Smooth muscle cell of the brain vasculature (primary cell): ENCODE data around the gene MTM1.

ENCODE experiments used
- DNase-seq: peaks from one replicate; pipeline ENCODE4 v3.0.0-alpha.2; 2012; ENCODE audit warnings: low read depth, low spot score

The MTM1 gene

GRCh38 chrX:150568320-150569154, at the start of gene MTM1:
Gene MTM1, plus strand, starts transcription at chrX:150568621. Its CDS starts 23,994 bp downstream, at chrX:150592615.
- DNase-seq: peak; percentile 75

GRCh38 chrX:150522494-150522893, 45.9 kb upstream of the MTM1 start:
- DNase-seq: no peak

DNA sequence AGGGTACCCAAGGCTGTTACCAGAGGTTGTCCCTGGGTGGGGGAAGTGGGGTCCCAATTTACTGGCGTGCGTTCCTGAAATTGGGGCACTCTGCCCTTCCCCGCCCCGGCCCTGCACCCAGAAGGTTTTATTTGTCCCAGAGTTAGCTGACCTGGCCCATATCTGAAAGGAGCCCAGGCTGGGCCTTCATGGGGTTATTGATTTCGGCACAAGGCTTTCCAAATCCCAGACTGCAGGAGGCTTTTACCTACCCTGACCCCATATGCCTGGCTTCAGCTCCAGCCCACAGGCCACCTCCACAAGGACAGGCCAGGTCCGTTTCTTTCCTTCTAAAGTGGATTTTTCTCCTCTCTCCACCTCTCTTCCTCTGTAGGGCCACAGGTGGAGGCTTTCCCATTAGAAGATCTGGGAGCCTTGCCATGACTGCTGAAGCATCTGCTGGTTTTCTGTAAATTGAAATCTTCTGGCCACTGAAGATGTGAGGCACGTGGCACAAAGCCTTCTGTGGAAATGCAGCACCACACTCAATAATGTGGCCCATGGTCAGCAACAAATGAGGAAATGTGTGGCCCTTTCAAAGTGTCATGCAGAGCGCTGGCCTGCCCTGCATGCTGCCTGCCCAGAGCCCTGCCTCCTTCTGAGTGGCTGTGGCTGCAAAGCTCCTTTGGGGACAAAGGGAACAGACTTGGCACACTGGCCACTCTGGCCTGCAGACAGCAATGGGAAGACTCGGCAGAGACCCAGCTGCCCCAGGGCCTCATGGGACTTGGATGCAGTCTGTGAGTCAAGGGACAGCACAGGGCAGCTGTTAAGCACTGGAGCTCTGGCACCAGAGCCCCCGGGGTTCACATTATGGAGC, 43.1 kb upstream of the MTM1 start:
- no peak for DNase-seq

DNA sequence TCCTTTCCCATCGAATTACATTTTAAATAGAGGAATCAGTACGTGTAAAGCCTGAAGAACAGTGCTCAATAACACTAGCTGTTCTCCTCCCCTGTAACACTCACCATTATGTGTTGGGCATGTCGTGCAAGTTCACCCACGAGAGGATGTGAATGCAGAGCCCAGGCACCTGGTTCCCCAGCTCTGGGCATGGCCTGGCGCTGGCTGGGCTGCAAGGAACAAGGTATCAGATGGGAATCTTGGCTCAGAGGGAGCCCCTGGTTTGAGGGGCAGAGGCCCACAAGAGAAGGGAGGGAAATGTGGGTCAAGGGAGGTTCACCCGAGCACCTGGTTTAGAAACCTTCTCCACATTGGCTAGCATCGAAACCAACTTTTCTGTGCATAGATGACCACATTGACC, 41.7 kb upstream of the MTM1 start:
- DNase-seq: no peak

- DNase-seq: no peak
Measured at GRCh38 chrX:150527108-150527507, 41.3 kb upstream of the MTM1 start.

DNA sequence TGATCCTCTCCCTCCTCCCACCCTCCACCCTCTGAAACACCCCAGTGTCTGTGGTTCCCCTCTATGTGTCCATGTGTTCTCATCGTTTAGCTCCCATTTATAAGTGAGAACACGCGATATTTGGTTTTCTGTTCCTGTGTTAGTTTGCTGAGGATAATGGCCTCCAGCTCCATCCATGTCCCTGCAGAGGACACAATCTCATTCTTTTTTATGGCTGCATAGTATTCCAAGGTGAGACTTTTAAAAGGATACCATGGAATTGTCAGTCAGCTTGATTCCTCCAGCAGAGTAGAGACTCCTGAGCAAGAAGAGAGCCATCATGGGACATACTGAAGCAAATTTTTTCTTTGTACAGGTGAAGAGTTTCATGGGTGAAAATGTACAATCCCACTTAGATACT, 38.8 kb upstream of the MTM1 start:
- no peak for DNase-seq

DNA sequence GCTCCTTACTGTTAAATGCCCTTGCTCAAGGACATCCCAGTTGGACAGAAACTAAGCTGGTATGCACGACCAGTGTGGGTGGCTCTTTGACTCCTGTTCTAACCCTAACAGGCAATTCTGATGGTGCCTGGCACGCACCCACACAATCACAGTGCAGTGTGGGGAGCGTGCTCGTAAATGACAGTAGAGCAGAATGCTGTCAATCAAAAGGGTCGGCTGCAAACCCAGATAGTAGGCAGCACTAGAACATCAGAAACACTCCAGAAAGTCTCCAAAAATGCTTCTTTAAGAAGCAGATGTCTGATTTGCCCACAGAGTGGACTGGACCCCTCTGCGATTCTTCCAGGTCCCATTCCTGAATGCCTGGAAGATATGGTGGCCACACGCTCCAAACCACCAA, 37.6 kb upstream of the MTM1 start:
- no peak for DNase-seq

DNA sequence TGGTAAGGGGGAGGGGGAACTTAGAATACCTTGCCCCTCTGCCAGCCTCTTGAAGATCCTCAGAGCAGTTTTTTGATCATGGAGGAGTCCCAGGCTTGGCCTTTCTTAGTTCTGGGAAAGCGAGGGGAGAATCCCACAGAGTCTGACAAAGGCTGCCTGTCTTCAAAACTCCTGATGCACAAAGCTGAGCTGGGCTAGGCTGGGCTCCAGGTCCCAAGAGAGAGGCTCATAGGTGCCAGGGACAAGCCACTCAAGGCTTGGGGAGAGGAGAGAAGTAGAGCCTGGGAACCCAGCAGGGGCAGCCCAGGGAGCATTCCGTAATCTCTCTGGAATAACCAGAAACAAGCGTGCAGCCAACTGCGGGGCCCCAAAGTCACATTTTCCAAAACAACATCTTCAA, 37.0 kb upstream of the MTM1 start:
- DNase-seq: no peak

GRCh38 chrX:150533863-150534262, 34.6 kb upstream of the MTM1 start:
- no peak for DNase-seq

- DNase-seq: no peak
Measured at GRCh38 chrX:150536455-150537116, 31.8 kb upstream of the MTM1 start.

DNA sequence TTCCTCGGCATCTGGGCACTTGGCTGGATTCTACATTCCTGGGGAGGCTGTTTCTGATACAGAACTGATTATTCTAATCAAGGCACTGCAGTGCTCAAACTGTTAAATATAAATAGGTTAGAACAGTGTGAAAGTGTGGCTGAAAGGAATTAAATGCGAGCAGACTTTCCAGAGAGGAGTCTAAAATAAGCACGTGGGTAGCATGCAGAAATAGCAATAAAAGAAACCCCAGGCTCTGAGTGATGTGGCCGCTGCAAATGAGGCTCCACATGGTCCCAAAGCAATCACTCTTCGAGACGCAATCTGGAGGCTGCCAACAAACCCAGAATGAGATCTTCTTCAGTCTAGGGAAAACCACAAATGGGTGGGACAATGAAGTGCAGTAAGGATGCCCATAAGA, 30.6 kb upstream of the MTM1 start:
- DNase-seq: no peak

GRCh38 chrX:150540965-150541364, 27.5 kb upstream of the MTM1 start:
- DNase-seq: no peak

DNA sequence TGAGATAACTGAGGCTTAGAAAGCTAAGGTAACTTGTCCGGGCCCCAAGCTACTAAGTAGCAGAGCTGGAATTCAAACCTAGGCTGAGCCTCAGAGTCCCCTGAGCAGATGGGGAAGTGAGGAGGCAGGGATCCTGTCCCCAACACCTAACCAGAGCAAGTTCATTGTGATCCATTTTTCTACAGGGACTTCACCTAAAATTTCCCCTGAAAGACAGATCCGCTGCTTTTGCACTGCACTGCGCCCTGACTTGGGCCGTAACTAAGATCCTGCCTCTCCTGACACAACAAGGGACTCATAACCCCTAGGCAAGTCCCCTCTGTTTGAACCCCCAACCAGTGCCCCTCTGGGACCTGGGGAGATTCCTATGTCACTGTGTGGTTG, 25.6 kb upstream of the MTM1 start:
- no peak for DNase-seq

GRCh38 chrX:150543230-150544155, 24.9 kb upstream of the MTM1 start:
- no peak for DNase-seq

GRCh38 chrX:150544222-150544787, 24.1 kb upstream of the MTM1 start:
- no peak for DNase-seq

DNA sequence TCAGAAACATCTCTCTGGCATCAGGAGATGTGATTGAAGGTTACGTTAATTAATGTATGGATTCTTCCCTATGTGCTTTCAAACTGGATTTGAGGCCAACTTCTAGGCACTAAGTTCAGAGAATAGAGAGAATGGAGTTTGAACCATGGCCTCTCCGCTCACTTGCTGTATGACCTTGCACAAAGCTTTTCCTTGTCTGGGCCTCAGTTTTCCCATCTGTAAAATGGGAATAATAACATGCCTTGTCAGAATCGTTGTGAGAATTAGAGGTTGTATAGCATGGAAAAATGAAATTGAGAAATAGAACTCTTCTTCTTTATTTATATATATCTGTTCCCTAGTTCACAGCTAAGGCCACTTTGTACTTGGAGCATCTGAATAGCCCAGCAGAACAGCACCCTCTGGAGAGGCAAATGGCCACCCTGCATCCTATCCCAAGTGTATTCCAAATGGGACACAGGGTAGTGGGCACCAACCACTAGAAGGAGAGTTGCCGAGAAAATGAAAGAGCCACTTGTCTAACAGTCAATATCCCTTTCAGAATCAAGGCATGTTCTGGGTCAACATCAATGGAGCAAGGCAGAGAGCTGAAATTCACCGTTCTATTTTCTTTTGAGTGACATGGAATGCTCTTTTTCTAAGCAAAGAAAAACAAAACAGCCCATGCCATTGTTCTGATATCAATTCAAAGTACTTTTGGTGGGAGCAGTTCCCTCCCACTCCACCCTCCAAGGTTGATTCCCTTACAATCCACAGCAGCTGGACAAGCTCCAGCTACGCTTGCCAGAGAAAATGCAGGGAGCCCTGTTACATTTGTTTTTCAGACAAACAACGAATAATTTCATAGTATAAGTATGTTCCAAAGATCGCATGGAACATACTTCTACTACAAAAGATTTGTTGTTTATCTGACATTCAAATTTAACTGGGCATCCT, 23.3 kb upstream of the MTM1 start:
- no peak for DNase-seq

- DNase-seq: no peak
Measured at GRCh38 chrX:150546711-150547153, 21.7 kb upstream of the MTM1 start.

DNA sequence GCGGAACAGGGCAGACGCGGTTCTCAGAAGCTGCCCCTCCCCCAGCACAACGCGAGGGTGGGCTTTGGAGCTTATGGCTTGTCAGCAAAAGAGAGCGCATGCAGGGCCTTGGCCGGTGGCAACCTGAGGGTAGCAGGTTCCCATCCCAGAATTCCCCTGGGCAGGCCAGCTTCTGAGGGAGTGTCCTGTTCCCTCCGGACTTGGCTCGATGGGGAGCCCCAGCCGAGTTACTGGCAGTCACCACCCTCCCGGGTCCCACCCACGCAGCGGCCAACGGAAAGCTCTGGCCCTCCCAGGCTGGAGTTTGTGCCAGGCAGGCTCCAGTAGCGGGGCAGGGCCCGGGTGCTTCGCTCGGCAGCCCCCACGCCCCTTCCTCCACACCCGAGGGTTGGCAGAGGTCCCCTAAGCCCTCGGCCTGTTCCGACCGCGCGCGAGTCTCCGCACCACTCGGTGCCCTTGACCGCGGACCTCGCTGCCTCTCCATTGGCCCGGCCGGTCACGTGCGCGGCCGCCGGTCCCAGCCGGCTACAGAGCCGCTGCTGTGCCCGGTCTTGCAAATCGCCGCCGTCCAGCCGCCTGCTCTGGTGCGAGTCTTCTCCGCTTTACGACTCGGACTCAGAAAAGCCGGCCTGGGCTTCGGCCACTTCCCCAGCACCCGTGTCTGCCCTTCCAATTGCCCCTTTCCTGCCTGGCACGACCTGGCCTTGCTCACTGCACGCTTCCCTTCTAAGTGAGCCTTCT, 20.9 kb upstream of the MTM1 start:
- no peak for DNase-seq

DNA sequence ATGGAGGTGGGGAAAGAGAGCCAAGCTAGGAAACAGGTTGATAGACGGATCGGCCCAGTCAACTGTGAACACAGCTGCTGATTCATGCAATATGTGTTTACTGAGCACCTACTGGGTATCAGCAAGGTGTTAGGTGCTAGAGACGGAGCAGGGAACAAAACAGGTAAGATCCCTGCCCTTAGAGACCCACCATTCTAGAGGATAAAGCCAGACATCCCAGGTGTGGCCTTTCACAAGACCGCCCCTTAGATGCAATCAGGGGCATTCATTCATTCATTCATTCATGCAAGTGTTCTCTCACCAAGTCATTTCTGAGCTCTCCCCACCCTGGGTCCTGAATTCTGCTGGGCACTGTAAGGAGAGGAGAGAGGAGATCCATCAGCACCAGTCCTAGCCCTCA, 20.2 kb upstream of the MTM1 start:
- DNase-seq: no peak
